ENCODE results near the gene FAM50B. TPM values are rescaled to one million over a fixed set of nuclear protein-coding genes. Genes with fewer than 3 reads are reported as not detected.

FAM50B gene
- 34.0 and 42.6 TPM in 2 replicates for total RNA-seq (2014; rRNA removed; shearing (Covaris generic); ENCODE audit: low replicate concordance)

DNA sequence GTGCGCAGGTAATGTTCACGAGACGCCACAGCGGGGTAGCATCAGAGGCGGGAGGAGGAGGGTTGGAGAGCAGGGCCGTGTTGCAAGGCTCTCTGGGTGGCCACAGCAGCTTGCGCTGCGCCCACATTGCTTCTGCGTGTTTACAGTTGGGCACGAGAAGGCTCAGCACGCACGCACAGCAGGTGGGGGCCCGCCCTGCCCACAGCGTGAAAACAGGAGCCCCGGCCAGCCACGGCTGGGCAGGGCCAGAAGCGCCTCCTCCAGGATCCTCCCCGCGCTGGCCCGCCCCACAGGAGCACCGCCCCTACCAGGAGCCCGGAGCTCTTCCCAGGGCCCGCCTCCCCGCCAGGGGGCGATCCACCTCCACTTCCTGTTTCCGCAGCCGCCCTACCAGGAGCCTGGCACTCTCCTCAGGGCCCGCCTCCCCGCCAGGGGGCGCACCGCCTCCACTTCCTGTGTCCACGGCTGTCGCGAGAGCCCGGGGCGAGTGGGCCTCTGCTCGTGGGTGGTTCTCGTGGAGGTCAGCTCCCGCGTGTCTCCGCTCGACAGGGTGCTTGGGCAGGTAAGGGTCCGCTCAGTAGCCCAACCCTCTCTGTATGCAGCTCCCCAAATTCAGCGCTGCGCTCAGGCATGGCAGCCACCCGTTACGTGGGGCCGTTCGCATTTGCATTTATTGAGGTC lies at the start of gene FAM50B:
FAM50B (plus strand) TSS at position 449 of the 681 bp plus-strand sequence. CDS start 439 bp downstream, outside the sequence.
- in situ Hi-C loops (cut with HindIII; ENCODE audit: low pct_unique_long_range_greater_than_20kb, low sequenced_read_pairs): no loop called here
- DNase-seq (ENCODE audit: low read depth): peak; percentile 85

DNA sequence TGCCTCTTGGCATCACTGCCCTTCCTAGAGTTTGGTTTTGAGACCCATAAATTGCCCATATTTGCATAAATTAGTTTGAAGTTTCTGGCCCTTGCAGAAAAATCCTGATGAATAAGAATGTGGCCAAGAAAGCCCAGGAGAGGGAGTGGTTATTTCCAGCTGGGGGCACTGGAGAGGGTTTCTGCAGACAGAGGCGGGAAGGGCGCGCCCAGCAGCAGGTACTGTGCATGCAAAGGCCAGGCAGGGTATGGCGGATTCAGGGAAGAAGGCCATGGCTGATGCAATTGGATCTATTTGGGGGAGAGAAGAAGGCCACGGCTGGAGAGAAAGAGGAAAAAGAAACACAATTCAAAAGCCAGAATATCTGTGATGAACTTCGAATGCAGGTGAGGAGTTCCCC lies 49.5 kb upstream of the FAM50B start:
- in situ Hi-C loops (cut with HindIII; ENCODE audit: low pct_unique_long_range_greater_than_20kb, low sequenced_read_pairs): no loop called here
- DNase-seq (ENCODE audit: low read depth): no peak

- DNase-seq (ENCODE audit: low read depth): no peak
- in situ Hi-C loops (cut with HindIII; ENCODE audit: low pct_unique_long_range_greater_than_20kb, low sequenced_read_pairs): no loop called here
These were observed 48.2 kb upstream of the FAM50B start for GRCh38 chr6:3800850-3801591.

- no peak for DNase-seq (ENCODE audit: low read depth)
- in situ Hi-C loops (cut with HindIII; ENCODE audit: low pct_unique_long_range_greater_than_20kb, low sequenced_read_pairs): no loop called here
These were observed 47.2 kb upstream of the FAM50B start for GRCh38 chr6:3801960-3802359.

- DNase-seq (ENCODE audit: low read depth): peak; percentile 75
- in situ Hi-C loops (cut with HindIII; ENCODE audit: low pct_unique_long_range_greater_than_20kb, low sequenced_read_pairs): no loop called here
These were observed 45.3 kb upstream of the FAM50B start for GRCh38 chr6:3803627-3804468.

GRCh38 chr6:3804964-3805363 lies 44.2 kb upstream of the FAM50B start:
- in situ Hi-C loops (cut with HindIII; ENCODE audit: low pct_unique_long_range_greater_than_20kb, low sequenced_read_pairs): no loop called here

GRCh38 chr6:3805448-3806123 lies 43.6 kb upstream of the FAM50B start:
- in situ Hi-C loops (cut with HindIII; ENCODE audit: low pct_unique_long_range_greater_than_20kb, low sequenced_read_pairs): no loop called here
- DNase-seq (ENCODE audit: low read depth): no peak

More at GRCh38 chr6:3804964-3805363, 44.2 kb upstream of the FAM50B start:
- no peak for DNase-seq (ENCODE audit: low read depth)

DNA sequence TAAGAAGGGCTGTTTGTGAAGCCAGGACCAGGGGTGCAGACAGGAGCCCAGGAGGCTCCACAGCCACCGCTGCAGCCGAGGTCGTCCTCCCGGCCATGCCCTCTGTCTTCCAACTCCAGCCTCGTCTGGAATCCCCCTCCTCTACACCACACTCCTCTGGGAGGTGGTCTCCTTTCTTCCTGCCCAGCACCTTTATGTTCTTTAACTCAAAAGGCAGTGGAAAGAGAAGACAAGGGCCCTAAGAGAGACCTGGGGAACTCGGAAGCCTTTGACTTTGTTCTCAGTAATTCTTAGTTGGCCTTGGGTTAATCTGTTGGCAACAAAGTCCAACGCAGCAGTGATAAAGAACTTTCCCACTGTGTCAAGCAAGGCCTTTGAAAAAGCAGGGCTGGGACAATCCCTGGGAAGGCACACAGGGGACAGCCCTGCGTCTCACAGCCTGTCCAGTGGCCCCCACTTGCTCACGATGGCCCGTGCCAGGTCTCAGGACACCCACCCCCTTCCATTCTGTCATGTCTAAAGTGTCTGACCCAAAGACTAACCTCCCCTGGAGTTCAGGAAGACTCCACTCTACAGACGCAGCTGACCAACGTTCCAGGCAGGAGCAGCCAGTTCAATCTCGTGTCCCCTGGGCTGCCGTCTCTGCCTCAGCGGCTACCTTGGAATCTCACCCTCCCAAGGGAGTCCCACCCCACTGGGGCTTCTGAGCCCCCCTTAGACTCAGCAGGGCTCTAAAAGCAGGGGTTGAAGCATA lies 42.8 kb upstream of the FAM50B start:
- DNase-seq (ENCODE audit: low read depth): no peak
- in situ Hi-C loops (cut with HindIII; ENCODE audit: low pct_unique_long_range_greater_than_20kb, low sequenced_read_pairs): no loop called here

GRCh38 chr6:3808199-3808598 lies 41.0 kb upstream of the FAM50B start:
- in situ Hi-C loops (cut with HindIII; ENCODE audit: low pct_unique_long_range_greater_than_20kb, low sequenced_read_pairs): no loop called here
- DNase-seq (ENCODE audit: low read depth): no peak

DNA sequence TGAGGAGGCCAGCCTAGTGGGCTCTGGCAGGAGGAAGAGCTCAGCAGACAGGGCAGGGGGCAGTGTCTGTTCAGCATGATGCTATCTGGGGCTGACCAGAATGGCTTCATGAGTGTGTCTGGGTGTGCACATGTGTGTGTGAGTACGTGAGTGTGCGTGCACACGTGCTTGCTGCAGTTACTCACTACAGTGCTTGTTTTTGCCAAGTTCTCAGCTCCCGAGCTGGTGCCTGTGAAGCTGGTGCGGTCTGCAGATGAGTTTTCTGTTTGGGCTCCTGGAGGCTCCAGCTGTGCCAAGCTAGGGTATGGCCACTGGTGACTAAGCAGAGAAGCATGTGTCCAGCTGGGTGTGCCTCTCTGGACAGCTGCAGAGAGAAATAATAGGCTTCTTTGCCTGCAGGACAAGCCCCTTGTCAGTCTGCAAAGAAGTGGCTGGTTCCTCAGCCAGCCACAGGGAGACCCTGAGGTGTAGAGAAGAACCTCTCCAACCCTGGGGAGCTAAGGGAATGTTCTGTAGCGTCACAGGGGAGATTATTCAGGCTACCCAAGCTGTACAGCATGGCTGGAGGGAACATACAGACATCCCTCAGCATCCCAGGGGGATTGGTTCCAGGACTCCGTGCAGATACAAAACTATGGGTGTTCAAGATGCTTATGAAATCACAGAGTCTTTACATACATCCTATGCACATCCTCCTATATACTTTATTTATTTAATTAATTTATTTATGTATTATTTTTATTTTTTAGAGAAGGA lies 40.2 kb upstream of the FAM50B start:
- in situ Hi-C loops (cut with HindIII; ENCODE audit: low pct_unique_long_range_greater_than_20kb, low sequenced_read_pairs): no loop called here

DNA sequence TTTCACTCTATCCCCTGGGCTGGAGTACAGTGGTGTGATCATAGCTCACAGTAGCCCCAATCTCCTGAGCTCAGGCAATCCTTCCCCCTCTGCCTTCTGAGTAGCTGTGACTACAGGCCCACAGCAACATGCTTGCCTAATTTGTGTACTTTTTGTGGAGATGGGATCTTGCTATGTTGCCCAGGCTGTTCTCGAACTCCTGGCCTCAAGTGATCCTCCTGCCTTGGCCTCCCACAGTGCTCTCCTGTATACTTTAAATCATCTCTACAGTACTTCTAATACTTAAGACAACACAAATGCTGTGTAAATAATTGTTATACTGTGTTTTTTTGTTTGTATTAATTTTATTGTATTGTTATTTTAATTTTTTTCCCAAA lies 39.7 kb upstream of the FAM50B start:
- in situ Hi-C loops (cut with HindIII; ENCODE audit: low pct_unique_long_range_greater_than_20kb, low sequenced_read_pairs): no loop called here
- DNase-seq (ENCODE audit: low read depth): no peak

More for the DNA sequence above, 40.2 kb upstream of the FAM50B start:
- peak; percentile 82 for DNase-seq (ENCODE audit: low read depth)

DNA sequence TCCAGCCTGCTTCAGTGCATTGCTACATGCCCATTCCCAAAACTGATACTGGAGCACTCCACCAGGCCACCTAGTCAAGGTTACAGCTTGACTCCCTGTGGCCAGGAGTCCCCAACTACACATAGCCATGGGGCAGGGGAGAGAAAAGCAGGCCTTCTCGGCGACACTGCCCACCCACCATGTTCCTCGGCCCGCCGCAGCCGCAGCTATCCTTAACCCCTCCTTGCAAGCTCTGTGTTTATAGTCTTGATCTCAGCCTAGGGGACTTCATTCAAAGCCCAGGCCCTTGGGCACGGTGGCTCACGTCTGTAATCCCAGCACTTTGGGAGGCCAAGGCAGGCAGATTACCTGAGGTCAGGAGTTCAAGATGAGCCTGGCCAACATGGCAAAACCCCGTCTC lies 39.2 kb upstream of the FAM50B start:
- DNase-seq (ENCODE audit: low read depth): no peak
- in situ Hi-C loops (cut with HindIII; ENCODE audit: low pct_unique_long_range_greater_than_20kb, low sequenced_read_pairs): no loop called here

DNA sequence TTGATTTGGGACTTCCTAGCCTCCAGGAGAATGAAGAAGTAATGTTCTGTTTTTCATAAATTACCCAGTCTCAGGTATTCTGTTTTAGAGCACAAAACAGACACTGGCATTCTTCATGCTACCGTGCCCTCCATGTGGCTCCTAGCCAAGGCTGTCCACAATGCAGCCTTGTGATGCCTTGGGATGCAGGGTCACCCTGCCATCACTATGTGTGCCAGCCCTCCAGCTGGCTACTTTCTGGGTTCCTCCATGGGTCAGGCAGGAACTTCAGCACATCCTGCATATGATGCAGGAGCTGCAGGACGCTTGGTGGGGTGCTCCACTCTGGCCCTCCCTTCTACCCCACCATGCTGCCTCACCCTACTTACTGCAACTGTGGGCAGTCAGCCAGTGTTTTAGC lies 38.0 kb upstream of the FAM50B start:
- in situ Hi-C loops (cut with HindIII; ENCODE audit: low pct_unique_long_range_greater_than_20kb, low sequenced_read_pairs): no loop called here
- no peak for DNase-seq (ENCODE audit: low read depth)

DNA sequence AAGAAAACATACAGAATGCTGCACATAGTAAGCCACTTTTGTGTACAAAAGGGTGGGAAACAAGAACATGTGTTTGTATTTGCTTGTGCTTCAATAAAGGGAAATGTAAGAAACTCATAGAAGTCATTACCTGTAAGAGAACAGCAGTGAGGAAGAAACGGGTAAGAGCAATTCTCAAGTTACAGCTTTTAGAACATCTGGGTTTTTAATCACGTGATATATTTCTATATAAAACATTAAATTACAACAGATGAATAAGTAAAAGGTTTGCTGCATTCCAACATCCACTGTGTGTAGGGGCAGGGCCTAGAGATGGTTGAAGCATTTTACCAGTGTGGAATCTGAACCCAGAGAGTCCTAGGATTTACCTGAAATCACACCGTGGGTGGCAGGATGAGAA lies 36.6 kb upstream of the FAM50B start:
- in situ Hi-C loops (cut with HindIII; ENCODE audit: low pct_unique_long_range_greater_than_20kb, low sequenced_read_pairs): no loop called here
- no peak for DNase-seq (ENCODE audit: low read depth)

- DNase-seq (ENCODE audit: low read depth): peak; percentile 69
- in situ Hi-C loops (cut with HindIII; ENCODE audit: low pct_unique_long_range_greater_than_20kb, low sequenced_read_pairs): no loop called here
These were observed 35.9 kb upstream of the FAM50B start for GRCh38 chr6:3813150-3813780.

DNA sequence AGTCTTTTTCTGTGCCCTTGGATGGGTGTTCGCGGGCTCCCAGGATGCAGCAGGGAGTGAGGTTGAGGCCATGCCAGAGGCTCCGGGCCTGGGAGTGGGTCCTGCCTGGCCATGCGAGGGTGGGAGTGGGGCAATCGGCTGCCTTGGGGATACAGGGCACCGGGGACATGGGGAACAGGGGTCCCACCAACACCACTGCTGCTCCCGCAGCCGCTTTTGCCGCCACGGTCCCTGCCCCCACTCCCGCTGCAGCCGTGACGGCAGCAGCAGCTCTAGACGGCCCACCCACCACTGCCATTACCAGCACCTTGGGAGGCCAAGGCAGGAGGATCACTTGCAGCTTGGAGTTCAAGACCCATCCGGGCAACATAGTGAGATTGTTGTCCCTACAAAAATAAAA lies 35.3 kb upstream of the FAM50B start:
- in situ Hi-C loops (cut with HindIII; ENCODE audit: low pct_unique_long_range_greater_than_20kb, low sequenced_read_pairs): no loop called here
- no peak for DNase-seq (ENCODE audit: low read depth)

- no peak for DNase-seq (ENCODE audit: low read depth)
- in situ Hi-C loops (cut with HindIII; ENCODE audit: low pct_unique_long_range_greater_than_20kb, low sequenced_read_pairs): no loop called here
These were observed 34.6 kb upstream of the FAM50B start for GRCh38 chr6:3814539-3814938.
